Suppressor macrophage (primary cell): ENCODE data around the gene INPP4A.

ENCODE experiments used
- DNase-seq, 4 experiments: peaks; one replicate each; pipeline ENCODE4 v3.0.0-alpha.2; 2020 to 2022

The INPP4A gene

DNA sequence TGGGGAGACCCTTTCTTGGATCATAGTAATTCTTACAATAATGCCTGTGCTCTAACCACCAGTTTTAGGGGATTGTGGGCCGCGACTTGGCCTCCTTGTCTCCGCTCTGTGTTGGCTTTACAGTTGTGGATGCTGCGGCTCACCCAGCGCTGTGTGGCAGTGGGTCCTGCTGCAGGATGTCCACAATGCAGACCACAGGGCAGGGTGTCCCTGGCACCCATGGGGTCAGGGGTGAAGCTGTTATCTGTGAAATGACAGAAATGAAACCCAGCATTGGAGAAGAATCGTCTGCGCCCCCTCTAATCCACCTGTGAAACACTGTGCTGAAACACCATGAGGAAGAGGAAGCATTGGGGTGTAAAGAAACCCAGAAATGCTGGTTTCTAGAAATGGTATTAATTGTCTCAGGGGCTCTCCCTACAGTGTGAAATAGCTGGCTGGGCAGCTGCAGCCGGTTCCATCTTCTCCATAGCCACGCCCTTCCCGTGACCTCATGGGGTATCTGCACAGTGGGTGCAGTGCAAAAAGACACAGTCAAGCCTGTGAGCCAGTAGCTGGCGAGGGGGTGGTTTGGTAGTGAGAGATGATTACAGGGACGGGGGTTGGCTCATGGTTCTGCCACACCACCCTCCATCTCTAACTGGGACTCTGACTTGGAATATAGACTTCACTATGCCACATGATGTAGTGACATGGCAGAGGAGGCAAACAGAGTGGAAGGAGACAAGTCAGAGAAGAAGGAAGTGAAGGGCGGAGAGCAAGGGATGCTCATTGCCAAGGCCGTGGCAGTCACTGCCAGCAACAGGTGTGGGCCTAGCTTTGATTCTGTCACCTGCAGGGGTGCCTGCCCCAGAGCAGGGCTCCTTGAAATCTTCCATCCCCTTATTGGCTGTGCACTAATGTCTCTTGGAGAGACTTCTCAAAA lies 16.2 kb downstream of the INPP4A start:
- peak; percentile 73 to 83 (median 78) for DNase-seq

DNA sequence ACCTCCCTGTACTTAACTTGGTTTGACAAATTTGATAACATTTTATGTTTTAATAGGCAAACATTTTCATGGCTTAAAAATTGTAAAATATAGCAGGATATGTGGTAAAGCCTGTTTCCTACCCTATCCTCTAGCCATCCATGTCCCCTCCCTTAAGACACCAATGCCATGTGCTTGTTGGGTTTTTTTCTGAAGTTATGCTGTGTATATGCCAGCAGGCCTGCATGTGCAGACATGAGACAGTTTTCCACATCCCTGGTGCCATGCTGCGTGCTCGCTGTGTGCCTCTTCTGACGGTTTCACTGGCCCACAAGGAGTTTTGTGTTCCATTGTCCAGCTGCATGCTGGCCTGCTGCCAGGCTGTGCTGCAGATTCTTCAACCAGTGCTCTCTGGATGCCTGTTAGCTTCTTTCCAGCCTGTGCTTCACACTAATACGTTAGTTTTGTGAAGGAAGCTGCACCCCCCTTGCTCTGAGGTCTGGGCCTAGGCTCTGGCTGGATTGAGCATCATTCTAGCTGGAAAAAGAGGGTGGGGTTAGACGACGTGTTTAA lies 16.9 kb downstream of the INPP4A start:
- no peak for DNase-seq

DNA sequence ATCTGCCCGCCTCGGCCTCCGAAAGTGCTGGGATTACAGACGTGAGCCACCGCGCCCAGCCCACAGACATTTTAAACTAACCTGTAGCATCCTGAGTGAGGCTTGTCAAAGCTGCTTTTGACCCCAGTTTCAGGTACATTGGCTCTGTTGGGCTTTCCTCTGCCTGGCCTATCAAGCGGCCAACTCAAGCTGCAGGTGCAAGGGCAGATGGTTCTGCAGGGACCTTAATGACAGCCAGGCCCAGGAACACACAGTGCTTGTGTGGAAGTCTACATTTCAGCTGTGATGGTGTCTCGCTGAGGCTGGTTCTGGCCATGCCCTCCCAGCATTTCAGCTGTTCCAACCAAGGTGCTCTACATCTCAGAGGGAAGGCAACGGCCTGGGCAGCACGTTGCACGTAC lies 18.4 kb downstream of the INPP4A start:
- DNase-seq: no peak

DNA sequence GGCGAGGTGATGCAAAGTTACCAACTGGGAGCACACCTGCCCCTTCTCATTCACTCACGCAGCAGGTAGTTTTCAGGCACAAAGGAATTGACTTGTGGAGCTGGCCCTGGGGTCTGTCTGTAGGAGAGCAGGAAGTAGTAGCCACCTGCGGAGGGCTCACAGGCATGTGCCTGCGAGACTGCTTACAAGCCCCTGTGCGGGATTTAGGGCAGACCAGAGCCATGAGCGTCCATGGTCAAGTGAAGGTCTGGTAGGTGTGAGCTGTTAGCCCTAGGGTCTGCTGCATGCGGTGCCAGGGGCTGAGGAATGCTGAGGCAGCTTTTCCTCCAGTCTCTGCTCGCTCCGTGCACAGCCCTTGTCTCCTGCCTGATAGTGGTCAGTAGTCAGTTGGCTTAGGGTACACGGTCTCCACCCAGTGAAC lies 18.9 kb downstream of the INPP4A start:
- DNase-seq: no peak

DNA sequence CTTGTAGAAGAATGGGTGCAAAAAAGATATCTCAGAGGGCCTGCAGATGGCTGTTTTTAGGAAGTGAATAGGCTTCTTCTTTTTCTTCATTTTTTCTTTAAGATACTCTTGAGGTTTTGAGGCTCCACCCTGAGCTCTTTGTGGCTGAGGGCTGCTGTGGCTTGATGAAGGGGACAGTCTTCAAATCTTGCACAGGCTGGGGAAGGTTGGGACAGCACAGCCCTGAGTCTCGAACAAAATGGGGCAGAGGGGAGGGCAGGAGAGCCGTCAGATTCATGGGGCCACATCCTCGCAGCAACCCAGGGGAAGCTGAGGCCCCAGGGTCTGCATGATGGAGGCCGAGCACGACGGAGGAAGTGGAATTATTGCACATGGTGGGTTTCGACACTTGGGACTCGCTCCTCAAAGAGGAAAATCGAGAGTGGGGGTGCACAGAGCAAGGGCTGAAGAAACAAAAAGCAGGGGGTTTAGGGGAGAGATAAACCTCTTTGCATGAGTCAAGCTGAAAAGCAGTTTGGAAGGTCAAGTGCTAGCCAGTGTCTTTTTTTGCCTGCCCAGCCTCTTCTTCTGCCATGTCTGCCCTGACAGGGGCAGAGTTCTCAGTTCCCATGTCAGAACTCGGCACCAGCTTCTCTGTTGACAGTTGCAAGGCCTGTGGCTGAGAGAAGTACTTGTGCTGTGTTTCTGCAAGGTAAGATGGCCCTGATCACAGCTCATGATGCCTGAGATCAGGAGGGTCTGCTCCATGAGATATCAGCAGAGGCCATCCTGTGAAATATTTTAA lies 19.5 kb downstream of the INPP4A start:
- DNase-seq: peak; percentile 47 to 75 (median 70)

DNA sequence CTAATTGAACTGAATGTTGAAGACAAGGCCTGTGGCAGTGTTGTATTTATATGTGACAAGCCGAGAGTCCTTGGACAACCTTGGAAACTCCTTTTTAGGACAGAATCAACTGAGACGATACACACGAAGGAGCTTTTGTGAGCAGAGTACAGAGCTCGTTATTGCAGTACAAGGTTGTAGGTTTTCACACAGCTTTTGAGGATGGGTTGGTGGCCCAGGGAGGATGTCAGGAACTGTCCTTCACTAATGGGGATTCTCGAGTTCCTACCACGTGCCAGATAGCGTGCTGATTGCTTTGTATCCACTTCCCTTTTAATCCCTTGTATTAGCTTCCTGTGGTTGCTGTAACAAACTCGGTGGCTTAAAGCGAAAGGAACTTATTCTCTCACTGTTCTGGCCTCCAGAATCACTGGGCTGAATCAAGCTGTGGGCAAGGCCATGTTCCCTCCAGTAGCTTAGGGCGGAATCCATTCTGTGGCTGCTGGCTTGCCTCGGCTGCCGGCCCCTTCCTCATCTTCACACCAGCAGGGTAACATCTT lies 20.2 kb downstream of the INPP4A start:
- peak; percentile 86 to 95 (median 91) for DNase-seq

DNA sequence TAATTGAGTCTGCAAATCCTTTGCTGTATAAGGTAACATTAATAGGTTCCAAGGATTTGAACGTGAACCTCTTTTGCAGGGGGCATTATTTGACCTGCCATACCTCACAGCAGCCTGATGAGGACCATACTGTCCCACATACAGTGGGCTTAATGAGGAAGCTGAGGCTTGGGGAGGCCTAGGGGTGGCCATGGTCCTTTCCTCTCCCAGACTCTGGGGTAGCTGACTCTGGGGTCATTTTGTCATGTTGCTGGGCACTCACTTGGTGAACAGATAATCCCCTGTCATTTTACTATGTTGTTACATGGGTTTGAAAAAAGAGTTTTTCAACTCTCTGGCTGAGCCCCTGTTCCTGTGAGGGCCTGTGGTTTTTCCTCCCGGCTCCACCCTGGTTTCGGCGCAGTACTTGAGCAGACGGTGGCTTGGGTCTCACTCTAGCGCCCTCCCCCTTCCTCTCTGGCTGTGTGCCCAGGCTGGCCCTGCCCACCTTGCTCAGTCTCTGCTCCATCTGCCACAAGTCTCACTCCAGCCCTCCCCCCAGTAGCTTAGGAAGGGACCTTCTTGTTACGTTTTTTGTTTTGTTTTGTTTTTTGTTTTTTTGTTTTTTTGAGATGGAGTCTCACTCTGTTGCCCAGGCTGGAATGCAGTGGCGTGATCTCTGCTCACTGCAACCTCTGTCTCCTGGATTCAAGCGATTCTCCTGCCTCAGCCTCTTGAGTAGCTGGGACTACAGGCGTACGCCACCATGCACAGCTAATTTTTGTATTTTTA lies 21.0 kb downstream of the INPP4A start:
- DNase-seq: peak; percentile 55 to 75 (median 68)

DNA sequence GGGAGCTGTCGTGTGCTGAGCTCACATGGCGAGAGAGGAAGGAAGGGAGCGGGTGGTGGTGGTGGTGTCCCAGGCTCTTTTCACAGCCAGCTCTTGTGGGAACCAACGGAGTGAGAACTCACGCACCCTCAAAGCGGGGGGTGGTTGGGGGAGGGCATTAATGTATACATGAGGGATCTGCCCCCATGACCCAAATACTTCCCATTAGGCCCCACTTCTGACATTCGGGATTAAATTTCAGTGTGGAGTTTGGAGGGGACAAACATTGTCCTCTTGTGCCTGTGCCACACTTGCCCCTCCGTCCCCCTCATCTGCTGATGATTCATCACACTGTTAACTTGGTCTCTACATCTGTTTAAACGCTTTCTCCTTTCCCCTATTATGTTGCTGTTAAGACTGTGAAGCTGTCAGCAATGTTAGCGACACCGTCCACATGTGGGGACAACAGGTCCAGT lies 22.5 kb downstream of the INPP4A start:
- DNase-seq: peak; percentile 29 to 54 (median 50)

DNA sequence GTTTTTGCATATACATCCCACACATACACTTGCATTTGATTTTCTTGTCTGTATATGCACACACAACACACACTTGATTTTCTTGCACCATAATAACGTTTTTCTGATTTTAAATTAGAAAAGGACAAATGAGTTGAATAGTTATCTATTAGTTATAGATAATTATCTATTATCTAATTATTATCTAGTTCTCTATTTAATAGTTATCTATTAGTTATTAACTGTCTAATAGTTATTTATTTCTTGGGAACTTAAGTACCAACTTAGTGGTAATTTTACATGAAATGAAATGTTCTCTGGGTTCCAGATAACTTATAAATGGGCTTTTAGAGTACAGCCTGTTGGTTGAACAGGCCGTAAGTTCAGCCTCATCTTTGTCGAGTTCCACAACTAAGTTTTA lies 23.0 kb downstream of the INPP4A start:
- DNase-seq: no peak

DNA sequence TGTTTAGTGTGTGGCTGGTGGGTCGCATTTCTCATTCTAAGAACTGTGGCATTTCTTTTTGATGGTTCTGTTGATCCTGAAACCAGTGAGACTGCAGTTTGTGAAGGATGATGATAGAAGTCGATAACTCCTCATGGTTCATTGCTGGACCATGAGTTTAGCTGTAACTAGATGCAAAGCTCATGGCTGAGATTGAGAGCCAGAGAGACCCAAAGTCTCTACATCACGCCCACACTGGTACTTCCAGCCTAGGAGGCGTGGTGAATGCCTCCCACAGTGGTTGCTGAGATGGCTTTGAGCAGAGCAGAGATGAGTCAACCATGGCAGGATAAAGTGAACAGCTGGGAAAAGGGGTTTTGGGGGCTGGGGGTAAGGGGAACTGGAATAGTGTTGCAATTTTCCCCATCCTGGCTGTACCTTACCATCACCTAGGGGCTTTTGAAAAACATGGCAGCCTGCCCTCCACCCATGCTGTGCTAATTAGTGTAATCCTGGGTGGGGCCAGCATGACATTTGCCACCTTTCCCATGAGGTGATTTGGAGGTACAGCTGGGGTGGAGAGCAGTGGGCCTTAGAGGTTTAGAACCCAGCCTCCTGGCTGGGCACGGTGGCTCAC lies 24.1 kb downstream of the INPP4A start:
- peak; percentile 65 to 85 (median 80) for DNase-seq

DNA sequence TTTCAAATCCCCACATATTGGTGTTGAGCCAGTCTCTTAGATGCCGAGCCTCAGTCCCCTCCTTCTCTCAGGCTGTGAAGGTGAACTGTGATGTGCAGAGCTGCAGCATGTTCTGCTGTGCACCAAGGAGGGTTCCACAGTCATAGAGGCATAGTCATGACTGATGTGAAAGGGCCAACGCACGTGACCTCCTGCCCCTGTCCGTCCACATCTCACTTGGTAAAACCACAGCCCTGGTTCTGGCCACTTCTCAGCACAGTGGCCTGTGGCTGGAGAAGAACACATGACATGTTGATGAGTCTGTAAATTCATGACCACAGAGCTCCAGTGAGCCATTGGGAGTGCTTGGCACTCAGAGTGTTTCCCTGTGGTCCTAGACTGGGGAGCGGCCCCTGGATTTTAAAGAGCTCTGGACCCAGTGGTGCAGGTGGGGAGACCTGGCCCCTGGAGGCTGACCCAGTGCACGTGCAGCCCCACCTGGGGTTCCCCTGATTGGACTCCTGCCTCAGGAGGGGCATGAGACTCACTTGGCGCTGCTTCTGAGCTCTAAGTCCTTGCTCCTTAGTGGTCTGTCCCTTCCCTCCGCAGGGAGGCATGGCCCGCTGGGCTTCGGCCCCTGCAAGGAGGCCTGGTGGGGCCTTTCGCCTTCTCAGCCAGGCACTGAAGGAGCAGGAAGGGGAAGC lies 25.3 kb downstream of the INPP4A start:
- DNase-seq: peak; percentile 53 to 62 (median 58)

DNA sequence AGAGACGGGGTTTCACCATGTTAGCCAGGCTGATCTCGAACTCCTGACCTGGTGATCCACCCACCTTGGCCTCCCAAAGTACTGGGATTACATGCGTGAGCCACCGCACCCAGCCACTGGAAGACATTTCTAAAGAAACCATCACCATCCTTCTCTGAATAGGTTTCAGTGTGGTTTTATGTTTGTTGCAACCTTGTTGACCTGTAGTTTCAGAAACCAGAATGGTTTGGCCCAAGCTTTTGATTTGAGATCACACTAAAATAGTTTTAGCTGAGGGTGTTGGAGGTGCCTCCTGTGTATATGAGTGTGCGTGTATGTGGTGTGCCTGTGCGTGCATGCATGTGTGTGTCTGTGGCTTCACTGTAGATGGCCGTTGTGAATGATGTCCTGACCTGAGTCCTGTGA lies 26.2 kb downstream of the INPP4A start:
- DNase-seq: no peak

DNA sequence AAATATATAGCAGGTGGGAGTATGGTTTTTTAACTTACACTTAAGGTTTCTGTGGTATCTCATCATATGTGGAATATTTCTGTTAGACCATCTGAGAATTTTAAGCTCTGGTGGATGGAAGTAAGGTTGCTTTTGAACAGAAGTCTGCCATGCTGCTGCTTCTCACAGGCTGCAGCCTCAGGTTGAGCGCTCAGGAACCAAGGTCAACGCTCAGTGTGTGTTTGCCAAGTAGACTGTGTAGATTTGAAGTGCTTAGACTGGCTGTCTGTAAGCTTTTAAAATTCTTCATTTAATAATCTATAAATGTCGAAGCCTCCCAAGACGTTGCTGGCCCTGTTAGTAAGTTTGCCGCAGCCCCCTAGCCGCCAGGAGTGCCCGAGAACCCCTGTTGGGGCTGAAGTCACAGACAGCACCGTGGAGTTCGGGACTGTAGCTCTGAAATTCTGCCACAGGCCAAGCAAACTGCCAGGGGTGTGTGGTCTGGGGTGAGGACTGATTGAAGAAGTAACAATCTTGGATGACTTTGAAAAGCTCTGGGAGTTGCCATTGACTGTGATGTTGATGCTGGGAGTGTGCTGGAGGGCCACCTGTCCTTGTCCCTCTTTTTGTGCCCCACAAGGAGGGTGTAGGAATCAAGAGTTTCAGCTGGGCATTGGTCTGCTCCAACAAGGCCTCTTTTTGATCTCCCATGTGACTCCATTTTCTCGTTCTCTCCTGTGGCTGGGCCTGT lies 26.9 kb downstream of the INPP4A start:
- DNase-seq: no peak

DNA sequence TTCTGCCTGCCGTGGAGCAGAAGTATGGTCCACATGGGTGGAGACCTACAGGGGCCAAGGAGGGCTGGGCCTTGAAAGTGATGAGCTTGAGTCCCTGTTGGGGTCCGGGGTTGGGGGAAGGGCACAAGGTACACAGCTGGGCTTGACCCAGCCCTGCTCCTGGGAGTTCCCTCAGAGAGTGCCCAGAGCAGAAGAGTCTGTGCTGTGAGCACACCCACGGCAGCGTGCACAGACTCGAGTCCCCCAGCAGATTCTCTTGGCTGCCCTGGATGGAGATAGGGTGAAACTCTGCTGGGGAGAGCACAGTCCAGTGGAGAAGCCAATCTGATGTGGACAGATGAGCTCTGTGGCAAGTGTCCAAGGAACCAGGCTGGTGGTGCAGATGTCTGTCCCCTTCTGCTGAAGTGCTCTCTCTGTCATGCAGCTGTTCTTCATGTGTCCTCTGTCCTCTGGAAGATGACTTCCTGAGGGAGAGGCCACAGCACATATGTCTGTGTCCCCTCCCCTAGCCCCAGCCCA lies 27.5 kb downstream of the INPP4A start:
- no peak for DNase-seq

DNA sequence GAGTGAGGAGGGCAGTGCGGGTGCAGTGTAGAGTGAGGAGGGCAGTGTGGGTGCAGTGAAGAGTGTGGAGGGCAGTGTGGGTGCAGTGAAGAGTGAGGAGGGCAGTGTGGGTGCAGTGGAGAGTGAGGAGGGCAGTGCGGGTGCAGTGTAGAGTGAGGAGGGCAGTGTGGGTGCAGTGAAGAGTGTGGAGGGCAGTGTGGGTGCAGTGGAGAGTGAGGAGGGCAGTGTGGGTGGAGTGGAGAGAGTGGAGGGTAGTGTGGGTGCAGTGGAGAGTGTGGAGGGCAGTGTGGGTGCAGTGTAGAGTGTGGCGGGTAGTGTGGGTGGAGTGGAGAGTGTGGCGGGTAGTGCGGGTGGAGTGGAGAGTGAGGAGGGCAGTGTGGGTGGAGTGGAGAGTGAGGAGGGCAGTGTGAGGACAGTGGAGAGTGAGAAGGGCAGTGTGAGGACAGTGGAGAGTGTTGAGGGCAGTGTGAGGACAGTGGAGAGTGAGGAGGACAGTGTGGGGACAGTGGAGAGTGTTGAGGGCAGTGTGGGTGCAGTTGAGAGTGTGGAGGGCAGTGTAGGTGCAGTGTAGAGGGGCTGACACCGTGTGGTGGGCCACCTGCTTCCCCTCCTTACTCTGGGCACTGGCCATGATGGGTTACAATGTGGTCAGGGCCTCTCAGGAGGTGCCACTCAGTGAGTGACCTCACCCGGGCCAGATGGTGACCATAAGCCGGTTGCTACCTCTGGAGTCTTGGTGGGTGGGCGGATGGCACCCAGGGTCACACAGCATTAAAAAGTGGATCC lies 28.5 kb downstream of the INPP4A start:
- DNase-seq: no peak

DNA sequence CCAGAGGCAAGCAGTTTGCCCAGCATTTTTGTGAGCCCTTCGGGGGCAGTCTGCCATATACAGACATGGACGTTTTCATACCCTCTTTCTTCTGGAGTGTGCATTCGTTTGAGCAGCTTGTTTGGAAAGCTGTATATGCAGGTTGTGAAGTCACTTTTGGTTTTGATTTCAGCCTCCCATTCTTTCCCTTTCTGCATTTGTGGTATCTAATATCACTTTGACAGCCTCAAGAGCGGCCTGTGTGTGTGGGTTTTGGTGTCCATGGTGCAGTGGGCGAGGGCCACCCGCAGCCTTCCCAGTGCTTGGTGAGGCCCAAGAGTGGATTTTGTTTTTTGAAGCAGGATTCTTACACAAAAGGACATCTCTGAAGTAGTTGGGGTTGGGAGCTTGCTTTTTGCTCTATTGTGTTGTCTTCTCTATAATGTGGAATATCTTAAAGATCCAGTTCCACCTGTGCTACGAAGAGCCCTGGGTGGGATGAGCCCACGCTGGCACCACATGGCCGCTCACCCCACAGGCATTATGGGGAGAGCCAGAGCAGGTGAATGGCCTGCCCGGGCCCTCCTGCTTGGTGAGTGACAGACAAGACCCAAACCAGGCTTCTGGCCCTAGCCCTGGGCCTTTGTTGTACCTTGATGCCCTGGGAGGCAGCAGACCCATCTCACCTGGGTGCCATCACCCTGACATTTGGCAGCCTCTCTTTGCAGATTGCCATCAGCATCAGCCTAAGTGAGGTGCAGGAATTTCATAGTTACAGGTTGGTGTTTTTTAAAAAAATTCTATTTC lies 29.5 kb downstream of the INPP4A start:
- DNase-seq: no peak

DNA sequence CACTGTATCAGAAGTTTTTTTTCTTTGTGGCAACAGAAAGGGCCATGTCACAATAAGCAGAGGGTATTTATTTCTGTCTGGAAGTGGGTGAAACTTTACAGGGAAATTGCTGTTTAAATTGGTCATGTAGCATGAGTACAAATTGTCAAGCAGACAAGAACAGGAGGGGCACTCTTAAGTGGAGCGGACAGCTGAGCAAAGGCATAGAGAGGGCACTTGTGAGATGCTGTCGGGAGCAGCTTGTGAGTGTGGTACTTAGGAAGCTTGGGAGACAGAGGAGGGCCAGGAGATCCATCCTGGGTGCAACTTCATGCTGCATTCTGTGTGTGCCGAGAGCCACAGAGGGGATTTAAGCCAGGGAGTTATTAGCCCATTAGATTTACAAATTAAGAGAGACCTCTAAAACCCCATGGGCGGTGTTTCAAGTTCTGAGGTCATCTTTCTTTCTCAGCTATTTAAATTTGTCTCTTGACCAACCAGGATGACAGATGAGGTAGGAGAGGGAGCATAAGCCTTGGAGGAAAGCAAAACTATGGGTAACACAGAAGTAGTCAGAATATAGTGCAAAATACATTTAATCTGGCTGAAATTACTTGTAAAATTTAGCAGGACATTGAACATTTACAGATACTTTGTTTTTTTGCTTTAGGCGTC lies 30.4 kb downstream of the INPP4A start:
- DNase-seq: no peak
